Peyer's patch (tissue), 4 donors: Measurements from ENCODE around the gene KATNBL1.

ENCODE experiments used
- POLR2A ChIP-seq, 2 donors: fragments of 450-650 bp; IDR thresholded peaks; one replicate each; pipeline ENCODE4 v1.5.1; 2017; ENCODE audit warnings: antibody characterized with exemption in 2 of 2, mild to moderate bottlenecking in 2 of 2, moderate library complexity in 2 of 2
- TF ChIP-seq, protein P1 (sequence below), 6 experiments: fragments of 450-650 bp in 4 of 6; fragments of 200-600 bp in 2 of 6; sonication (generic) in 1 of 6; IDR thresholded peaks; one replicate each; pipeline ENCODE4 v1.5.1; 2017 to 2019; ENCODE audit warnings: antibody characterized with exemption in 6 of 6, mild to moderate bottlenecking in 3 of 6, moderate library complexity in 1 of 6

DNA sequence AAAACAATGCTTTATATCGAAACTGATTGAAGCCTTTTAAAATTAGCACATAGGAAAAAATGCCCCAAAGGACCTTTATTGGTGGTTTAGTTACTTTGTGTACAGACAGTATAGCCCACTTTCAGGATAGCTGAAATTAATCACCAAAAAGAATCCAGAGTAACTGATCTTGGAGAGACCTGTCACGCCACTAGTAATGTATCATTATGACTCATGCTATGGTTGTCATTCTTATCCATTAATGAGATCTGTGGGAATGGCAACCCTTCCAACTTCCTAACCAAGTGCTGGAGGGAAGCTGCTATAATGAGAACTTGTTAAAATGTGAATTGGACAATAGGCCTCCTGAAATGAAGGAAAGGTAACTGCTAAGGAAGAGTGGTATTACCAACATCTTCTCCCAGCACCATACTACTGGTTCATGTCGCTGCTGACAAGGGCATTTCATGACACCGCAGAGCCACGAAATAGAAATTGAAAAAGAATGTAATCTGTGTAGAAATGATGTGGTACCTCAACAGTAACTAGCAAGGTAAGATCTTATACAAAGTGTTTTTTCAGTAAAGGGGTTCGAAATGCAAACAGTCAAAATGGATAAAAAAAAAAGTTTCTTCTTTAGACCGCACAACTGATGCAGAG lies 7.8 kb upstream of the KATNBL1 start:
- TF ChIP-seq, protein P1, sequence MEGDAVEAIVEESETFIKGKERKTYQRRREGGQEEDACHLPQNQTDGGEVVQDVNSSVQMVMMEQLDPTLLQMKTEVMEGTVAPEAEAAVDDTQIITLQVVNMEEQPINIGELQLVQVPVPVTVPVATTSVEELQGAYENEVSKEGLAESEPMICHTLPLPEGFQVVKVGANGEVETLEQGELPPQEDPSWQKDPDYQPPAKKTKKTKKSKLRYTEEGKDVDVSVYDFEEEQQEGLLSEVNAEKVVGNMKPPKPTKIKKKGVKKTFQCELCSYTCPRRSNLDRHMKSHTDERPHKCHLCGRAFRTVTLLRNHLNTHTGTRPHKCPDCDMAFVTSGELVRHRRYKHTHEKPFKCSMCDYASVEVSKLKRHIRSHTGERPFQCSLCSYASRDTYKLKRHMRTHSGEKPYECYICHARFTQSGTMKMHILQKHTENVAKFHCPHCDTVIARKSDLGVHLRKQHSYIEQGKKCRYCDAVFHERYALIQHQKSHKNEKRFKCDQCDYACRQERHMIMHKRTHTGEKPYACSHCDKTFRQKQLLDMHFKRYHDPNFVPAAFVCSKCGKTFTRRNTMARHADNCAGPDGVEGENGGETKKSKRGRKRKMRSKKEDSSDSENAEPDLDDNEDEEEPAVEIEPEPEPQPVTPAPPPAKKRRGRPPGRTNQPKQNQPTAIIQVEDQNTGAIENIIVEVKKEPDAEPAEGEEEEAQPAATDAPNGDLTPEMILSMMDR (IDR thresholded peaks at IDR 0.05) = no peak
- TF ChIP-seq POLR2A (IDR thresholded peaks at IDR 0.05) = no peak
